T47D (cell line): Measurements from ENCODE around the gene RAG1.
"Not testable (repeated sequence)": the region's sequence is repeated elsewhere in the genome, so short reads cannot be mapped to it uniquely, and the experiment has no call there.

Experiments used
- DNase-seq, 2 experiments: peaks; one replicate each; pipeline versions ENCODE4 v3.0.0 to v3.0.0-alpha.2; 2011 to 2012; ENCODE audit warnings: low read depth in 1 of 2, low spot score in 1 of 2
- JUND ChIP-seq: IDR thresholded peaks from 2 replicates; pipeline ENCODE4 v1.6.1; 2012; ENCODE audit warnings: low read depth
- in situ Hi-C: cut with HindIII; loops from 2 replicates; pipeline ENCODE4 v1.10.0; 2016; ENCODE audit warnings: low sequenced_read_pairs, low pct_unique_long_range_greater_than_20kb

The RAG1 gene

DNA sequence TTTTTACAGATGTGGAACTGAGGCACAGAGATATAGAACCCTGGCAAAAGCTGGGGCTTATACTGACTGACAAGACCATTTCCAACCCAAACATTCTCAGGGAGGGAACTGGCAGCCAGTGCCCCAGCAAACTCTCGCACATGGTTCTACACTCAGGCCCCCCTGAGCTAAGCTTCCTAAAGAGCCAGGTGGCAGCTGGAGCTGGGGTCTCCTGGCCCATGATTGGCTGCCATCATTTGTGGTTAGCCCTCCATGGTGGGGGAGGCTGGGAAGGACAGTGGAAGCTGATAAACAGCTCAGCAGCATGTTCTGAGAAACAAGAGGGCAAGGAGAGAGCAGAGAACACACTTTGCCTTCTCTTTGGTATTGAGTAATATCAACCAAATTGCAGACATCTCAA is at the start of gene RAG1:
TSS of gene RAG1 (plus strand) at position 314 of the 400 bp plus-strand sequence. CDS start 5,298 bp downstream, outside the sequence.
- TF ChIP-seq JUND: no peak
- DNase-seq: no peak
- in situ Hi-C loops: no loop called here

DNA sequence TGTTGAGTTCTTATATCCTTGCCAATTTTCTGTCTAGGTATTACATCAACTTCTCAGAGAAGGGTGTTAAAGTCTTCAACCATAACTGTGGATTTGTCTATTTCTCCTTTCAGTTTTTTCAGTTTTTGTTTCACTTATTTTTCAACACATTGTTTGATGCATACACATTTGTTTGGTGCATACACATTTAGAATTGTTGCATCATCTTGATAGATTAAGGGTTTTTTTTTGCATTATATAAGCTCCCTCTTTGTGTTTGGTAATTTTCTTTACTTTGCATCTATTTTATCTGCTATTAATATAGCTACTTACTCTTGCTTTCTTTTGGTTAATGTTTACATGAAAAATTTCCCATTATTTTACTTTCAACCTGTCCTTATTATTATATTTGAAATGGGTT is 37.0 kb upstream of the RAG1 start:
- in situ Hi-C loops: no loop called here
- TF ChIP-seq JUND: no peak
- DNase-seq: no peak

DNA sequence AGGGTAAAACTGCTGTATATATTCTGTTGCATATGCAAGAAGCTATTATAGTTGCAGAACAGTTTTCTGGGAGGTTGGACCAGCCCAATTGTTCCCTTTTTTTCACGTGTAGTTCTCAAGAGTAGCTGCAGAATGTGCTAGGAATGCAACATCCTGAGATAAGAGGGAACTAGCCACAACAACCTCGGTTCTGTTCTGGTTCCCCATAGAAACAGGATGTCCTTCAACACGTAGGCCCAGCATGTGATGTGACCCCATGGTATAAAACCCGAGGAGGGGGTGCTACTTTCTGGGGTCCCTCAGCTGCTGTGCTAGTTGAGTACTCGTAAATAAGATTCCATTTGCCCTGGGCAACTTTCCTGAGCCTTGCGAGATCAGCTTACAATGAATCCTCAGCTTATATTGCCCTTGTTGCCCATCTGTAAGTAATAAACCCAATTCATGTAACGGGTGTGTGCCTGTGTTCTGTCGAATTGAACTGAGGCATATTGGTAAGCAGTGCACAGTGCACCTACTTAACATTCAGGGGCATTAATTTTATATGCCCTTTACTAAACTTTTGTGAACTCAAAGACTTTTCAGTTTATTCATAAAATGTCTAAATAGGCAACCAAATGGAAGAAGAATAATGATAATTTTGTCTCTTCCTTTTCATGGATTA is 34.7 kb upstream of the RAG1 start:
- no peak for TF ChIP-seq JUND
- in situ Hi-C loops: no loop called here
- no peak for DNase-seq

DNA sequence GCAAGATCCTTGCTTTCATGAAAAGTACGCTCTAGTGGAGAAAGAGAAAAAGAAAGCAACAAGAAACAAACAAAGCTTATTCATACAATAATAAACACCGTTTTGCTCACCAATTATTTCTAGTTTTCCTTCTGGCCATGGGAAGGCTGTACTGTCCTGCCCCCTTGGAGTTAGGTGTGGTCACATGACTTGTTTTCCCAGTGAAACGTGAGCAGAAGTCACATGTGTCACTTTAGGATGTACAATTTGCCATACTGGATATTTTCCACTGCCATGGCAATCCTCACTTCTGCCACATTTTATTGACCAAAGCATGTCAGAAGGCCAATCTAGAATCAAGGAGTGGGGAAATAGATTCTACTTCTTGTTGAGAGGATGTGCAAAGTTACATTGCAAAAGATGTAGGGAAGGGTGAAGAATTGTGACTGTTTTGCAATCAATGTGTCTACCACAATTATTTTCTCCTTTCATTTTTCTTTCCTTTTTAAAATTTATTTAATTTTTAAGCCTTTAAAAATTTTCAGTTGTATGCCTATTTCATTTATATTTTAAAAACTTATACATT is 33.4 kb upstream of the RAG1 start:
- no peak for DNase-seq
- TF ChIP-seq JUND: no peak
- in situ Hi-C loops: no loop called here

DNA sequence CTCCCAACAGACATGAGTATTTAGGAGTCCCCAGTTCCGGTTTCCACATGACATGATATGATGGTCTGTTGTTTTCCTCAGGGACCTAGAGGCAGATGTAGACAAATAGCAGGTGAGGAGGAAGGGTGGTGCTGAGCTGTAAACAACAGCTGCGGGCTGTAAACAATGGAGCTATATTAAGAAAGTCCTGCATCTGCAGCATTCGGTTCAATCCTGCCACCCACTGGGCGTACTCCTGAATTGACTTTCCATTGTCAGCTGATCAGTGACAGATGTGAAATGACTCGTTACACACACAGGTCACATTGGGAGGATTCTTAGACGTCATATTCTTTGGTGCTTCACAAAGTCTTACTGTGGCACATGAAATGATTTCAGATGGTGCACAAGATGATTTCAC is 26.8 kb upstream of the RAG1 start:
- no peak for TF ChIP-seq JUND
- in situ Hi-C loops: no loop called here
- peak in 1 of 2 experiments; percentile 74 for DNase-seq

DNA sequence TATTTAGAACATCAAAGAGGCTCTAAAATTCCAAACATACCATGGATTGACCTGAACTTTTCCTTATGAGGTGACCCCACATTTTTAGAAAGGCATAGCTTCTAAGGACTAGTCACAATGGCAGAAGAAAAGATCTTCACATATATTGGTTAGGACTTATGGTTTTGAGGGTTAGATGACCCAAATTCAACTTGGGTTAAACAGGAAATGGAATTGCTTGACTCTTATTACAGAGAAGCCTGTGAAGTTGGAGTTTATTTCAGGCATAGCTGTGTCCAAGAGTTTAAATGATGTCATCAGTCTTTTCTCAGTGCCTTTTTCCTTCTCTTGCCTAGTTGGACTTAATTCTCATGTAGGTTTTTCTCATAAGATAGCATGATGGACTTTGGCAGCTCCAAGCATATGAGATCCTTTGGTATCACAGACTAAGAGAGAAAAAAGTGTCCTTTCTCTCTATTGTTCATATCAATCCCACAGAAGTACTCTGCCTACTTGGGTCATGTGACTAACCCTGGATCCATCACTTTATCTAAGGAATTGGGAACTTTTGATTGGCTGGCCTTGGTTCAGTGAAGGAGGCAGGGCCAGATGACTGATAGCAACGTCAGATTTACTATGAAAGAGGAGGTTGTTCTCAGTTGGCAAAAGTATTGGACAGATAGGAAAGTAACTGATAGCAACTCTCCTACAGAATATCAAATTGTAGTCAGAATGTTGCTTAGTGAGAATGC is 17.3 kb upstream of the RAG1 start:
- in situ Hi-C loops: no loop called here

DNA sequence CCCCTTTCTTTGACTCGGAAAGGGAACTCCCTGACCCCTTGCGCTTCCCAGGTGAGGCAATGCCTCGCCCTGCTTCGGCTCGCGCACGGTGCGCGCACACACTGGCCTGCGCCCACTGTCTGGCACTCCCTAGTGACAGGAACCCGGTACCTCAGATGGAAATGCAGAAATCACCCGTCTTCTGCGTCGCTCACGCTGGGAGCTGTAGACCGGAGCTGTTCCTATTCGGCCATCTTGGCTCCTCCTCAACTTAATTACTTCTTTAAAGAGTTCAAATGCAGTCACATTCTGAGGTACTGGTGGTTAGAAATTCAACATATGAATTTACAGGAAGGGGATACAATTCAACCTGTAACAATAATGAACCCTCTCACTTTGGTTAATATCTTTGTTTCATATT is 10.4 kb upstream of the RAG1 start:
- DNase-seq: peak in 1 of 2 experiments; percentile 70
- in situ Hi-C loops: not testable (repeated sequence)

More for the DNA sequence above, 17.3 kb upstream of the RAG1 start:
- DNase-seq: no peak
- TF ChIP-seq JUND: no peak

DNA sequence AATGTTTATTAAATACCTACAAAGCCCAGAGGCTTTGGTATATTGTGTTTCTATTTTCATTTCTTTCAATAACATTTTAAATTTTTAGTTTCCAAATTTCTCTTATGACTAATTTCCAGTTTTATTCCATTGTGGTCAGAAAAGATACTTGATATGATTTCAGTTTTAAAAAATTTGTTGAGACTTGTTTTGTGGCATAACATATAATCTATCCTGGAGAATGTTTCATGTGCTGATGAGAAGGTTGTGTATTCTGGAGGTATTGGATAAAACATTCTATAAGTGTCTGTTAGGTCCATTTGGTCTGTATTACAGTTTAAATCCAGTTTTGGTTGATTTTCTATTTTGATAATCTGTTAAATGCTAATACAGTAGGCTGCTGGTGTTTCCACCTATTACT is 9.8 kb upstream of the RAG1 start:
- in situ Hi-C loops: no loop called here
- TF ChIP-seq JUND: no peak
- no peak for DNase-seq

DNA sequence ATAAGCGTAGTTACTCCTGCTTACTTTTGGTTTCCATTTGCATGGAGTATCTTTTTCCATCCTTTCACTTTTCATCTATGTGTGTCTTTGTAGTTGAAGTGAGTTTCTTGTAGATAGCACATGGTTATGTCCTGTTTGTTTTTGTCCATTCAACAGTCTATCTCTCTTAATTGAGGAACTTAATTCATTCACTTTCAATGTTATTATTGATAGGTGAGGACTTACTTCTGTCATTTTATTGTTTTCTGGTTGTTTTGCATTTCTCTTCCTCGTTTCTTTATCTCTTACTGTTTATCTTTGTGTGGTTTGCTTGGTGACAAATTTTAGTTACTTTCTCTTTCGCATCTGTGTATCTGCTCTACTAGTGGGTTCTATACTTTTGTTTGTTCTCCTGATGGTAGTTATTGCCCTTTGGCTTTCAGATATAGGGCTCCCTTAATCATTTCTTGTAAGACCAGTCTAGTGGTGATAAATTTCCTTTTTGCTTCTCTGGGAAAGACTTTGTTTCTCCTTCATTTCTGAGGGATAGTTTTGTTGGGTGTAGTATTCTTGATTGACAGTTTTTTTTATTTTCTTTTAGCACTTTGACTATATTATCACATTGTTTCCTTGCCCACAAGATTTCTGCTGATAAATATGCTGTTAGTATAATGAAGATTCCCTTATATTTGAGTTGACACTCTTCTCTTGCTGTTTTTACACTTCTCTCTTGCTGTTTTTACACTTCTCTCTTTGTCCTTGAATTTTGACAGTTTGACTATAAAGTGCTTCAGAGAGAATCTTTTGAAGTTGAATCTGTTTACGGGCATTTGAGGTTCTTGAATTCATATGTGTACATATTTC is 9.0 kb upstream of the RAG1 start:
- no peak for DNase-seq
- TF ChIP-seq JUND: no peak
- in situ Hi-C loops: no loop called here

DNA sequence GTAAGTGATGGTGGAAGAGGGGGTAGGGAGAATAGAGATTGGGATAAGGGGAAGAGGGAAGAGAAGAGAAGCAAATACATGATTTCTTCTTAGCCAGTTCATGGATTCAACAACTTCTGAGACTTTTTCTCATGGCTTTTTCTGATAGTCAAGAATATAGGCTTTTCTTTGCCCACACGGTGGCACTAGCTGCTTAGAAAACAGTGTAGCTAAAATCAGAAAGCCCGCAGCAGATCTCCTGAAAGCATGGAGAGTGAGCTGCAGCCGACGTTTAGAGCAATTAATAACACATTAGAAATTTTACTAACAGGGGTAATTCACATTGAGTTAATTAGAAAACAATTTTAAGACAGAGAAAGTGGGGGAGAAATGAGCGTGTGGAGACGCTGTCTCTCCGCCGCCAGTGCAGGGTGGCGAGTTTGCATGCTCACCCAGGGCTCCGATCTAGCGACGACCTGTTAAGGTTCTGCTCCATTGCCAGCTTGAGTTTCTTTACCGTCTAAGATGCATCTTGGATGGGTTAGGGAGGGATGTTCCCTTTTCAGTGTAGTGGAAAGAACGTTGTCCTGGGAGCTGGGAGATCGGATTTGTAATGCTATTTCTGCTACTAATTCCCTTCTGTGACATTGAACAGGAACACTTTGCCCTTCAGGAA is 3.3 kb upstream of the RAG1 start:
- in situ Hi-C loops: no loop called here
- TF ChIP-seq JUND: no peak
- DNase-seq: peak; percentile 46 to 84

DNA sequence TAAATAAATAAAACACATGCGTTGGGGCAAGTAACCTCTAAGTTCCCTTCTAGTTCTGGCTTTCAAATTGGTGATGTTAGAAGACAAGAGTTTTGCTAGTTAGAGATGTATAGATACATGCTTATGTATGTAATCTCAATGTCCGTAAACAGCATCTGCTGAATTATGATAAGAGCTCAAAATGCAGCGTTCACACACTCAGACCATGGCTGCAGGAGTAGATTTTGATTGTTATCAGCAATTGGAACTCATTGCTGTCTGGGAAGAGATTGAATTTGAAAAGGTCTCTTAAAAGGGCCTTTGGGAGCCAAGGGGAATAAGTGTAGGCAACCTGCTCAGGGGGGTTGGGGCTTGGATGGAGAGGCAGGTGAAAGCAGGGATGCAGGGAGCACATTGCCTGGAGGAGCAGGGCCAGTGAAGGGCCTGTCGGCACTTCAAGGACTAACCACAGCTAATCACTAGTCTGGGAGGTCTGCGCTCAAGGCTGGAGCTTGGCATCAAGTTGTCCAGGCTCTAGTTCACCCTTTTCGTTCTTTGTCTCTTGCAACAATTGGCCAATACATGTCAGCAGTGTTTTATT is 2.7 kb upstream of the RAG1 start:
- in situ Hi-C loops: no loop called here
- no peak for DNase-seq

More for the DNA sequence above, 2.7 kb upstream of the RAG1 start:
- no peak for TF ChIP-seq JUND
